Large intestine (tissue), 3 donors: Measurements from ENCODE around the gene ZNF503. TPM values are rescaled to one million over a fixed set of nuclear protein-coding genes. Genes with fewer than 3 reads are reported as not detected.

Source experiments
- DNase-seq, 2 donors: peaks; one replicate each; pipeline versions ENCODE4 v3.0.0 to v3.0.0-alpha.2; 2013
- H3K27ac ChIP-seq: one replicate; pipeline ENCODE4 v1.5.1; 2013; ENCODE audit warnings: low read length
- H3K27me3 ChIP-seq: 2 replicates; pipeline ENCODE4 v1.6.1; 2013; ENCODE audit warnings: low read length; ENCODE audit not compliant: control insufficient read depth, insufficient read depth
- H3K36me3 ChIP-seq: 2 replicates; pipeline ENCODE4 v1.6.1; 2013; ENCODE audit warnings: low read length; ENCODE audit not compliant: control insufficient read depth, insufficient read depth
- H3K4me1 ChIP-seq: one replicate; pipeline ENCODE4 v1.6.1; 2013; ENCODE audit warnings: low read length; ENCODE audit not compliant: control insufficient read depth, insufficient read depth
- H3K4me3 ChIP-seq: one replicate; pipeline ENCODE4 v1.5.1; 2013; ENCODE audit warnings: low read length
- H3K9me3 ChIP-seq: one replicate; pipeline ENCODE4 v1.6.1; 2013; ENCODE audit warnings: mild to moderate bottlenecking, low read depth, low read length, moderate library complexity; ENCODE audit not compliant: control insufficient read depth
- WGBS: methylation state at CpG from one replicate; pipeline ENCODE4 v1.1.5; 2013; ENCODE audit warnings: low lambda C conversion rate; ENCODE audit not compliant: insufficient coverage; 5-methylcytosine and 5-hydroxymethylcytosine counted together
- polyA plus RNA-seq: library from polyadenylated mRNA; unstranded; fragments of 120-200 nt; gene quantifications from one replicate; pipeline ENCODE4 v1.2.1, GENCODE V29; 2013

The ZNF503 gene
- polyA plus RNA-seq, 1 donor, result 17.8 TPM

DNA sequence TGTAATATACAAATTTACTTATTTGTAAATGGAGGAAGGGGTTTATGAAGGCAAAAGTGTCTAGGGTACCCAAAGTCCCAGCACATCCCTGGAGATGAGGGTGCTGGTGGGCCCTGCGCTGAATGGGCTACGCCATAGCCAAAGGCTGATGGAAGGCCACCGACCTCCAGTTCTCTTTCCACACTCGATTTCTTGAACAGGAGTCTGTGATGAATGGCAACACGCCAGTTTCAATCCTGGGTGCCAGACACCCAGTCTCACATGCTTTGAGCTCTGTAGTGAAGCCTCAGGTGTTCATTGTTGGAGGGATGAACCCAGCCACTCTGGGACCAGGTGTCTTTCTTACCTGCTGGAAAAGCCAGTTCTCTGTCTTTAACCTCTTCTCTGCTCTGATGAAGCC, 30.6 kb upstream of the ZNF503 start:
- no peak overlapping the region for H3K27ac ChIP-seq
- H3K4me1 ChIP-seq, result peaks cover 34% of the 10 kb centered on the region

DNA sequence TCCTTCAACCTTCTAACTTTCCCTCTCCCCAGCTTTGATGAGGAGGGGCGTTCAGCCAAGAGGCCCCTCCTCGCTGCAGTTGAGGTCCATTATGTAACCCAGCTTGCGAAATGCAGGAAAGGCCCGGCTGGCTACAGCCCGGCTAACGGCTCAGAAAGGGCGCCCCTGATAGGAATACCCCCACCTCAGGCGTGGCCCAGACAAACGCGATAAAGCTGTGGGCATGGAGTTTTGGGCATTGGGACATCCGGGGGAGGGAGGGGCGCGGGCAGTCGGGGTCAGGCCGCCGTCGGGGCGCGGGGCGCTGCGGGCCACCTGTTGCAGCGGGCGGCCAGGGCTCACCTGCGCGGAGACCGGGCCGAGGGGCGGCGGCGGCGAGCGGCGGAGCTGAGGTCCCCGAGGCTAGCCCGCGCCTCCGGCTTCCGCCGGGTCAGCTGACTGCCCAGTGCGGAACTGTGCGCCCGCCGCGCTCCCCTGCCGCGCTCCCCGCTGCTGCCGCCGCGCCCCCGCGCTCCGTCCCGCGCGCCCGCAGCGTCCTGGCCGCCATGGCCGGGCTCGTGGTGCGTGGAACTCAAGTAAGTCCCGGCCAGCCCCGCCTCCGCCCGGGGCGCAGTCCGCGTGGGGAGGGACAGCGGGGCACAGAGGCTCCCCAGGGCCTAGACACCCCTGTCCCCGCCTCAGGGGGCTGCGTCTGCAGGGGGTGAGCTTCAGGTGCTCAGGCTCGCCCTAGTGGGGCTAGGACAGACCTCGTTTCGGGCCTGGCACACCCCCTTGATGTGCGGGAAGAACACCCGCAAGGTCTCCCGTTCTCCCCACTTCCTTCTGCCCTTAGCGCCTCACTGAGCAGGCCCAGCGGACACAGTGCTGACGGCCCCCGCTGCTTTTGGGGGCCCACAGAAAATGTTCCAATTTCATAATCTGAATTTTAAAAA, 29.9 kb upstream of the ZNF503 start, which contains the start of gene LRMDA:
Gene LRMDA (plus strand): TSS at position 445 of the 932 bp plus-strand sequence.
- H3K4me1 ChIP-seq, result peaks cover 34% of the 10 kb centered on the region
- peak within 1 kb of the TSS; percentile 24 for H3K27ac ChIP-seq
- no CpG with 5 or more reads among the region's 82 CpGs for WGBS
- peak; percentile 47 to 64 for DNase-seq
- H3K9me3 ChIP-seq, result no peaks in the 10 kb centered on the region
- H3K27me3 ChIP-seq, result no peaks in the 10 kb centered on the region
- H3K36me3 ChIP-seq, result no peaks in the 10 kb centered on the region
- H3K4me3 ChIP-seq, result peak within 1 kb of the TSS; percentile 59

More for the DNA sequence above, 30.6 kb upstream of the ZNF503 start:
- DNase-seq, result no peak
- no peaks in the 10 kb centered on the region for H3K36me3 ChIP-seq
- no peaks in the 10 kb centered on the region for H3K9me3 ChIP-seq
- no peaks in the 10 kb centered on the region for H3K27me3 ChIP-seq
- no CpG with 5 or more reads among the region's 5 CpGs for WGBS
- H3K4me3 ChIP-seq, result no peak overlapping the region

DNA sequence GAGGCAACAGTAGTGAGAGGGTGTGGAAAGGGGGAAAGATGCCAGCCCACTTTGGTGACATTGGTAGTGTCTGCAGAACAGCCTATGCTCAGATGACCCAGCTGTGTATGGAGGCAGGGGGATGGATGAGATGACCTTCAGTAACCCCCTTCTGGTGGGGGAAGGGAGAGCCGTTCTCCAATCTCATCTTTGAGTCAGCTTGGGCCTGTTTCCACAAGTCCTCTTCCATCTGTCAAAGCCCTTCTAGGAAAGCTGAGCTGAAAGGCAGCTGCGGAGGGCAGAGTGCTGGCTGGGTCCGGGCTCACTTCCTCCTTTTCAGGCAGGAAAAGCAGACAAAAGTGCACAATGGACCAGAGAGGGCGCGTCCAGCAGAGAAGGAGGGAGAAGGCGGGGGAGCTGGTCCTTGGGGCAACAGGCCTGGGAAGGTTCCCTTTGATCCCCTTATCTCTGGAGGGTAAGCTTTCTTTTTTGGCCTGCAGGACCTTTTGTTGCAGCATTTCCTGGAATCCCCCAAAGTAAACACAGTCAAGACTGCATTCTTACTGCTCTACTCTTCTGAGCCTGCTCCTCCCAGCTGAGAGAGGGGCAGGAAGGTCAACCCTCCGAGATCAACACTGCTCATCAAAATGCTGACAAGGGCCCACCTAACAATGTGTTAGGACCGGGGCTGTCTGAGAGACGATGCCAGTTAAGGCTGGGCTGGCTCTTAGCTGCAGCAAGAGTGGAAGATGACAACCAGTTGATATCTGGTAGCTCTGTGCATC, 28.6 kb upstream of the ZNF503 start:
- H3K4me1 ChIP-seq, result peaks cover 34% of the 10 kb centered on the region

DNA sequence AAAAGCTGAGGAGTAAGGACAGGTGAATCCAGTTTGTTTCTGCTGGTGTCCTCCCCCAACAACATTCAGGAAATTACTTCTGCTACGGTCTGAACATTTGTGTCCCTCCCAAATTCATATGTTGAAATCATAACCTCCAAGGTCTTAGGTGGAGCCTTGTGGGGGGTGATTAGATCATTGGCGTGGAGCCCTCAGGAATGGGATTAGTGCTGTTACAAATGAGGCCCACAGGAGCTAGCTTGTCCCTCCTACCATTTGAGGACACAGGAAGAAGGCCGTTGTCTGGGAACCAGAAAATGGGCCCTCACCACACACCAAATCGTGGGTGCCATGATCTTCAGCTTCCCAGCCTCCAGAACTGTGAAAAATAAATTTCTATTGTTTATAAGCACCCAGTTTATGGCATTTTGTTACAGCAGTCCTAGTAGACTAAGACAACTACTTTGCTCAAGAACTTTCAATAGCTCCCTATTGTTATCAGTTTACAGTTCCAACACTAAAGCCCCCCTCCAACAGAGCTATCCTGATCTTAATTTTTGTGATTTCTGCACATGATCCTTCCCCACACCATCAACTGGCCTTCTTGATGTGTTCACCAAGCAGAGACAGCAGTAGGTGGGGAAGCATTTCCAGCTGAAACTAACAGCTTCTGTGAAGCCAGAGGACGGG, 27.7 kb upstream of the ZNF503 start:
- no peak for DNase-seq
- no CpG with 5 or more reads among the region's 5 CpGs for WGBS
- H3K9me3 ChIP-seq, result no peaks in the 10 kb centered on the region
- H3K4me1 ChIP-seq, result peaks cover 34% of the 10 kb centered on the region
- H3K27me3 ChIP-seq, result no peaks in the 10 kb centered on the region
- no peak overlapping the region for H3K27ac ChIP-seq
- H3K4me3 ChIP-seq, result no peak overlapping the region
- no peaks in the 10 kb centered on the region for H3K36me3 ChIP-seq

More for the DNA sequence above, 28.6 kb upstream of the ZNF503 start:
- Histone ChIP-seq H3K27ac (peak overlapping the region; percentile 24), H3K9me3 (no peaks in the 10 kb centered on the region), H3K36me3 (no peaks in the 10 kb centered on the region), H3K27me3 (no peaks in the 10 kb centered on the region), H3K4me3 (no peak overlapping the region)
- peak; percentile 50 to 68 for DNase-seq
- WGBS, result no CpG with 5 or more reads among the region's 9 CpGs

DNA sequence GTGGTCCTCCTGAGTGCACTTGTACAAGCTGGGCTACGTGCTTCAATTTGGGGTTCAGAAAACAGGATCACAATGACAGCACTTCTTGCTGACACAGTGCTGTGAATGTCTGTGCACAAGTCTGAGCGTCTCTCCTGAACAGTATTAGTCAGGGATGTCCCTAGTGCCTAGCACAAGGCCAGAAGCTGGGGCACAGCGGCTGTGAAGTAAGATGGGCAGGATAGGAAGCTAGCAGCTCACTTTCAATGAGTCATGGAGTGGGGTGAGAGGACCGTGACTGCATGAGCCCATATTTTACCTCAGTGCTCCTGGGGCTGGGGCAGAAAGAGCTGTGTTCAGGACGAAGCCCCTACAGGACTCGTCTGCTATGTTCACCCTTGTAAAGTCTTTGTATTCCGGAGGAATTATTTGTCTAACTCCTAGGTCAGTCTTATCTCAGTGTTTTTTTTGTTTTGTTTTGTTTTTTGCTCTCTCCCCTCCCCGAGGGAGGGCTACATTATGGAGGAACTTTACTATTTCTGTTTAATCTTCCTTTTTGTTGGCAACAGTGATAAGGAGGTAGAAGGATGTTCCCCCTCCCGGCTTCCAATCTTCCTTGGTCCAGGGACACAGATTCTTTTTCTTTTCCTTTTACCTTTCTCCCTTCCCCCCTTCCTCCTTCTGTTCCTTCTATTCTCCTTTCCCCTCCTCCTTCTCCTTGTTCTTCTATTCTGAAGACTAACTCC, 27.0 kb upstream of the ZNF503 start:
- no peaks in the 10 kb centered on the region for H3K27me3 ChIP-seq
- no peak for DNase-seq
- H3K36me3 ChIP-seq, result no peaks in the 10 kb centered on the region
- 56% methylated on average over 1 of the region's 9 CpGs for WGBS
- H3K4me1 ChIP-seq, result peaks cover 34% of the 10 kb centered on the region
- H3K4me3 ChIP-seq, result no peak overlapping the region
- H3K9me3 ChIP-seq, result no peaks in the 10 kb centered on the region
- H3K27ac ChIP-seq, result no peak overlapping the region

DNA sequence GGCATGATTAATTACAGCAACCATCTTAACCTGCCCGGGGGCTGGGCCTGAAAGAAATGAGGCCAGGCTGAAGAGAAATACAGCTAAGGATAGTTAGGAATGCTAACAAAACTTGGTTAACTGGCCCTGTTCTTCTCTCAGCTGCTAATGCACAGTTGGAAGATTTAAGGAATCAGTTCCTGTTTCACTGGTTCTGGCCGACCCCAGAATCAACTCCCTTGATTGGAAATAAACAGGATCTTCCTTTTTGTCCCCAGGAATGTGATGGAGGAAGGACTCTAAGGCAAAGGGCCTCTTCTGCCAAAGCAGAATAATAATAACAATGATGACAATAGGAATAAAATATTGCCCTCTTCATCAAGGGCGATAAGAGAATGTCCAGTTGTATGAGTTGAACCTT, 26.4 kb upstream of the ZNF503 start:
- WGBS, result no CpG with 5 or more reads among the region's 3 CpGs
- no peaks in the 10 kb centered on the region for H3K9me3 ChIP-seq
- H3K27me3 ChIP-seq, result no peaks in the 10 kb centered on the region
- DNase-seq, result no peak
- H3K4me1 ChIP-seq, result peaks cover 31% of the 10 kb centered on the region
- no peak overlapping the region for H3K4me3 ChIP-seq
- H3K27ac ChIP-seq, result no peak overlapping the region
- H3K36me3 ChIP-seq, result no peaks in the 10 kb centered on the region

DNA sequence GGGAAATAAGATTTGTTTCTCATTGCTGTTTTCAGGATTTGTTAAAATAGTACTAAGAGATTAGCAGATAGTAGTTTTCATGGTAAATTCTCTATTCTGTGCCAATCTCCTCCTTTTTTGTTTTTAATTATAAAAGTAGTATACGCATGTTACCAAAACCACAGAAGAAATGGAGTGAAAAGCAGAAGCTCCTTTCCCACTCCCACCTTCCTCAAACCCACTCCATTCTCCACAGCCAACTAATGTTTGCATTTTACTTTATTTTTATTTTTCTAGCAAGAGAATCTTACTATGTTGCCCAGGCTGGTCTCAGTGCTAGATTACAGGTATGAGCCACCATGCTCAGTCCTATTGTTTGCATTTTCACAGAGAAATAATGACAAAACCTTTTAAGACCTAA, 25.3 kb upstream of the ZNF503 start:
- H3K4me3 ChIP-seq, result no peak overlapping the region
- no peaks in the 10 kb centered on the region for H3K36me3 ChIP-seq
- no peaks in the 10 kb centered on the region for H3K9me3 ChIP-seq
- no peak for DNase-seq
- no peaks in the 10 kb centered on the region for H3K27me3 ChIP-seq
- WGBS, result 100% methylated on average over 1 of the region's 1 CpG
- no peak overlapping the region for H3K27ac ChIP-seq
- peaks cover 21% of the 10 kb centered on the region for H3K4me1 ChIP-seq

DNA sequence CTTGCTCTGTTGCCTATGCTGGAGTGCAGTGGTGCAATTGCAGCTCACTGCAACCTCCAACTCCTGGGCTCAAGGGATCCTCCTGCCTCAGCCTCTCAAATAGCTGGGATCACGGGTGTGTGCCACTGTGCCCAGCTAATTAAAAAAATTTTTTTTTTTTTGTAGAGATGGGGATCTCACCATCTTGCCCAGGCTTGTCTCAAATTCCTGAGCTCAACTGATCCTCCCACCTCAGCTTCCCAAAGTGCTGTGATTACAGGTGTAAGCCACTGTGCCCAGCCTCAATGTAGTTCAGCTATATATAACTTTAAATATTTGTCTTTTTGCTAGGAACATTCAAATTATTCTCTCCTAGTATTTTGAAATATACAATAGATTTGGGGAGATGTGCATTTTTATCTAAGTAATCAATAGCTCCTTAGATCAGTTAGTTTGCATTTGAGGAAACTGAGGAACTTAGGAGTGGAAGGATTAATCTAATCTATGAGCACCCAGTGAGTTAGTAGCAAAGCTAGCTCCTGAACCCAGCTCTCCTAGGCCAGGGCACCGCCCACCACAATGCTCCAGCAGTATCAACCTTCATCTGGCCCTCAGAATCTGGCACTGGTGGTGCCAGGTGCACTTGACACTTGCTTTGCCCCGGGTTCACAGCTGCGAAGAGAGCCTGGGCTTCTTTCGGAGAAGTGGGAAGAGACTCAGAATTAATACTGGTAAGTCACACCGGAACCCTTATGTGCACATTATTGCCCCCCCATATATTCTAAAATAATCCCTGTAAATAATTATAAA, 23.9 kb upstream of the ZNF503 start:
- WGBS, result no CpG with 5 or more reads among the region's 6 CpGs
- Histone ChIP-seq H3K27me3 (no peaks in the 10 kb centered on the region), H3K27ac (no peak overlapping the region), H3K9me3 (no peaks in the 10 kb centered on the region), H3K4me1 (peaks cover 12% of the 10 kb centered on the region), H3K36me3 (no peaks in the 10 kb centered on the region), H3K4me3 (no peak overlapping the region)
- no peak for DNase-seq

DNA sequence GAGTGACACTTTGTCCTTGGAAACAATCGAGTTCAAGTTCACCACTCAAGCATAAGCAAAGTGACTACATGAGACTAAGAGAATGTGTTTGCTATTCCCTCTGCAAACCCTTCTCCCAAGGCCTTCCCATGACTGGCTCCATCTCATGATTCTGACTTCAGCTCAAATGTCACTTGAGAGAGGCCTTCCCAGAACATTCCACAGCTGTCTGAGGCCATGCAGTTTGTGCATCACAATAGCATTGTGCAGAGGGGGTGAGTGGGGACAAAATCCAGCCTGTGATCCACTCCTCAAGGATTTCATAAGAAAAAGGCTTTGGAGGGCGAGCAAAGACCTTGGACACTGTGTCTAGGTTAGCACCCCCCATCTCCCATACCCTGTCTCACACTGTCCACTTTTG, 23.0 kb upstream of the ZNF503 start:
- WGBS, result no CpG with 5 or more reads among the region's 2 CpGs
- Histone ChIP-seq H3K4me3 (no peak overlapping the region), H3K27me3 (no peaks in the 10 kb centered on the region), H3K36me3 (no peaks in the 10 kb centered on the region), H3K4me1 (peaks cover 3% of the 10 kb centered on the region), H3K27ac (no peak overlapping the region), H3K9me3 (no peaks in the 10 kb centered on the region)
- no peak for DNase-seq
